HepG2 (cell line): Measurements from ENCODE around the gene PLEKHH1. TPM values are rescaled to one million over a fixed set of nuclear protein-coding genes. Genes with fewer than 3 reads are reported as not detected.

Experiments
- CERS6 ChIP-seq: sonication (generic); formaldehyde crosslinking; IDR thresholded peaks from 2 replicates; pipeline ENCODE4 v1.5.0; 2020; ENCODE audit warnings: missing genetic modification reagents
- DBP ChIP-seq: sonication (generic); formaldehyde crosslinking; IDR thresholded peaks from 2 replicates; pipeline ENCODE4 v1.4.0; 2020; ENCODE audit warnings: missing genetic modification reagents; ENCODE audit errors: not compliant biosample characterization
- ETV5 ChIP-seq: IDR thresholded peaks from 2 replicates; pipeline ENCODE4 v1.6.1; 2018; ENCODE audit warnings: missing biosample characterization, missing genetic modification reagents, inconsistent platforms, borderline replicate concordance
- LCORL ChIP-seq, 2 experiments: fragments of 450-650 bp in 1 of 2; sonication (generic) in 1 of 2; formaldehyde crosslinking in 1 of 2; IDR thresholded peaks; 2 replicates each; pipeline versions ENCODE4 v1.5.0 to v1.6.1; 2017 to 2020; ENCODE audit warnings: antibody characterized with exemption in 1 of 2, missing genetic modification reagents in 1 of 2
- PAXIP1 ChIP-seq: sonication (generic); formaldehyde crosslinking; conservative IDR thresholded peaks from 2 replicates; pipeline ENCODE4 v1.4.0; 2020; ENCODE audit warnings: mild to moderate bottlenecking, missing genetic modification reagents, moderate library complexity
- TEAD3 ChIP-seq: optimal IDR thresholded peaks from 2 replicates; pipeline ENCODE3; 2016; ENCODE audit warnings: borderline replicate concordance
- ZBTB21 ChIP-seq: sonication (generic); formaldehyde crosslinking; IDR thresholded peaks from 2 replicates; pipeline ENCODE4 v1.4.0; 2020; ENCODE audit warnings: missing genetic modification reagents
- ZBTB38 ChIP-seq: sonication (generic); formaldehyde crosslinking; IDR thresholded peaks from 2 replicates; pipeline ENCODE4 v1.5.1; 2020; ENCODE audit warnings: mild to moderate bottlenecking, missing genetic modification reagents
- ZNF263 ChIP-seq: sonication (generic); formaldehyde crosslinking; IDR thresholded peaks from 2 replicates; pipeline ENCODE4 v1.4.0; 2020; ENCODE audit warnings: missing genetic modification reagents
- ZNF451 ChIP-seq: sonication (generic); formaldehyde crosslinking; IDR thresholded peaks from 2 replicates; pipeline ENCODE4 v1.5.0; 2020; ENCODE audit warnings: mild to moderate bottlenecking, missing genetic modification reagents
- polyA plus RNA-seq, 8 experiments: library from polyadenylated mRNA; depleted of rRNA in 3 of 8; stranded (reverse) in 7 of 8; unstranded in 1 of 8; fragments of >200 nt; fragmentation: Illumina TruSeq in 4 of 8; extraction: Trizol in 4 of 8; gene quantifications; 2 replicates each; pipeline versions ENCODE4 v1.2.1 to v1.2.3, GENCODE V29; 2011 to 2016; ENCODE audit warnings: low read depth in 4 of 8, missing spikeins in 1 of 8, mixed read lengths in 1 of 8; ENCODE audit not compliant: insufficient read depth in 1 of 8
- total RNA-seq, 5 experiments: library from RNA; depleted of rRNA; stranded (reverse); fragments of >200 nt; fragmentation: Illumina TruSeq; extraction: Trizol; gene quantifications; 2 replicates each; pipeline ENCODE4 v1.2.3, GENCODE V29; 2016; ENCODE audit warnings: low read depth in 1 of 5

PLEKHH1 gene
- total and polyA plus RNA-seq, 2 of the 13 experiments (the other 11 are each of a cell fraction or from before 2014, with no cell fraction given) = 8.6 to 15.8 TPM

GRCh38 chr14:67557118-67557517 is 24.0 kb downstream of the PLEKHH1 start (continued):
- TF ChIP-seq CERS6 (CRISPR knock-in tag) (no peak), ZBTB21 (peak; percentile 34; the same call in 1 of the 2 replicates), PAXIP1 (CRISPR knock-in tag) (0 out of 2 replicates have a peak, but pooled peaks have one; percentile 28), ZNF263 (peak; percentile 72; the same call in 1 of the 2 replicates), LCORL (IDR thresholded peaks at IDR 0.05) (no peak), LCORL (CRISPR knock-in tag; IDR thresholded peaks at IDR 0.05) (0 out of 2 replicates have a peak, but pooled peaks have one; percentile 22), ZNF451 (CRISPR knock-in tag) (no peak), ETV5 (CRISPR knock-in tag) (peak; percentile 85), TEAD3 (CRISPR knock-in tag) (peak; percentile 87), ZBTB38 (CRISPR knock-in tag) (peak; percentile 45; the same call in 1 of the 2 replicates), DBP (CRISPR knock-in tag) (no peak)
